Tibial artery (tissue), 4 donors: Measurements from ENCODE around the gene MYRFL.

Source experiments
- DNase-seq, 2 donors: peaks; one replicate each; pipeline ENCODE4 v3.0.0-alpha.2; 2019
- H3K27ac ChIP-seq, 2 donors: fragments of 200-600 bp; sonication (generic) in 1 of 2; 1 replicate in 1 of 2; 2 replicates in 1 of 2; pipeline ENCODE4 v1.5.1; 2018 to 2019; ENCODE audit warnings: mild to moderate bottlenecking in 1 of 2
- H3K27me3 ChIP-seq, 2 donors: fragments of 200-600 bp; sonication (generic) in 1 of 2; one replicate each; pipeline versions ENCODE4 v1.5.1 to v1.6.0; 2016 to 2019
- H3K36me3 ChIP-seq, 3 donors: fragments of 200-600 bp; sonication (generic) in 2 of 3; one replicate each; pipeline ENCODE4 v1.5.1; 2016 to 2019; ENCODE audit warnings: mild to moderate bottlenecking in 2 of 3
- H3K4me1 ChIP-seq, 4 donors: fragments of 200-600 bp; sonication (generic) in 2 of 4; 1 replicate in 3 of 4; 2 replicates in 1 of 4; pipeline ENCODE4 v1.5.1; 2016 to 2019
- H3K4me3 ChIP-seq, 2 donors: fragments of 200-600 bp; sonication (generic) in 1 of 2; 1 replicate in 1 of 2; 2 replicates in 1 of 2; pipeline ENCODE4 v1.5.1; 2018 to 2019; ENCODE audit warnings: mild to moderate bottlenecking in 2 of 2
- H3K9me3 ChIP-seq, 3 donors: fragments of 200-600 bp; sonication (generic) in 1 of 3; one replicate each; pipeline ENCODE4 v1.5.1; 2016 to 2019
- CTCF ChIP-seq, 2 experiments: fragments of 200-600 bp in 1 of 2; fragments of 450-650 bp in 1 of 2; IDR thresholded peaks; one replicate each; pipeline ENCODE4 v1.5.1; 2017 to 2019; ENCODE audit warnings: antibody characterized with exemption in 2 of 2, mild to moderate bottlenecking in 1 of 2, moderate library complexity in 1 of 2
- intact Hi-C: fragments of 100-400 bp; cut with DNase I; formaldehyde crosslinking; loops from one replicate; pipeline ENCODE4 v1.15.0; 2023; ENCODE audit warnings: low total_unique reads

MYRFL gene

DNA sequence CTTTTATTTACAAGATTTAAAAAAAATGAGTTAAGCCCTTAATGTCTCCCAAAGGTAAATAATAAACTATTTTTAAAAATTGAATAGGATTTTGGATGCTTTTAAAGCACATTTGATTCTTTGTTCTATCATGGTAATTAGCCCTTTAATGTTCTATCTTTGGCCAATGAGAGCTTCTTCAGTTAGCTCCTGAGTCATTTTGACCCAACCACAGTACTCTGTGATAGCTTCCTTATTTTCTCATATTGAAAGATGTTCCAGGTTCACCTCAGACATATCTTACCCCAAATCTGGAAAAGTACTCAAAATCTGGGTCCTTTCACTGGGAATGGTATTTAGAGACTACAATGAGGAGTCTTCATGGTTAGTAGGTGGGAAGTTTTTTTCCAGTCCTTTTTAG is 98.0 kb downstream of the MYRFL start:
- Histone ChIP-seq H3K9me3 (no peaks in the 10 kb centered on the region), H3K27ac (no peak overlapping the region), H3K27me3 (no peaks in the 10 kb centered on the region), H3K4me1 (no peaks in the 10 kb centered on the region), H3K36me3 (no peaks in the 10 kb centered on the region), H3K4me3 (no peak overlapping the region)
- intact Hi-C loops: no loop called here
- DNase-seq: no peak
- TF ChIP-seq CTCF (IDR thresholded peaks at IDR 0.05): no peak

DNA sequence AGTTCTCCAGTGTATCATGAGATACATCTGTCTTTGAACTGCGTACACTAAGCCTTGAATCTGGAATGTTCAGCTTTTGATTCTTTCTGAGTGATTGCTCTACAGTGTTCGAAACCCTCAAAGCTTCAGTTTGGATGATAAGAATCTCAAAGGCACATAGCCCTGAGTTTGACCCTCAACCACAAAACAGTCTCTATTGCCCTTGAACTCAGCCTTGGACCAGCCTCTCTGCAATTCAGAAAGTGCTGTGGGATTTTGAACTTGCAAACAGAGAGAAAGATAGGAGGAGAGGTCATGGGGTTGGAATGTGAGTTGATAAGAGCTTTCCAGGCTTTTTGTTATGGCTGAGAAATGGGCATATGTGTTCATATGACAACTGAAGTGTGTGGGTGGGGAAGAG is 100.3 kb downstream of the MYRFL start:
- Histone ChIP-seq H3K4me3 (no peak overlapping the region), H3K27ac (no peak overlapping the region), H3K27me3 (no peaks in the 10 kb centered on the region), H3K9me3 (no peaks in the 10 kb centered on the region), H3K36me3 (no peaks in the 10 kb centered on the region), H3K4me1 (no peaks in the 10 kb centered on the region)
- no peak for TF ChIP-seq CTCF (IDR thresholded peaks at IDR 0.05)
- no peak for DNase-seq
- intact Hi-C loops: no loop called here

DNA sequence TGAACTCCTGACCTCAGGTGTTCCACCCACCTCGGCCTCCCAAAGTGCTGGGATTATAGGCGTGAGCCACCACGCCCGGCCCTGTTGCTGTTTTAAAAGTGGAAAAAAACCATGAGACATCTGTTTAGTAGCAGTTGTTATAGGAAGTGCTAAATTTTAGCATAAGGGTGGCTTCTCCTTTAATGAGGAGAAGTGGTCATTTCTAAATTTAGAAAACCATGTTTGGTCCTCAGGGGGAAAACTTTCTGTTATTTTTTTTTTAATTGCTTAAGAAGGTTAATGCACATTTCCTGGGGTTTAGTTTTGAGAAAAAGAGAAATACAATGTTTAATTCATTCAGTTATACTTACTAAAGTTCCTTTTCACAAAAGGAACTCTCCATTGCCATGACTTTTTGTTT is 102.1 kb downstream of the MYRFL start:
- H3K27me3 ChIP-seq: no peaks in the 10 kb centered on the region
- no peak overlapping the region for H3K4me3 ChIP-seq
- intact Hi-C loops: no loop called here
- no peak for DNase-seq
- no peak overlapping the region for H3K27ac ChIP-seq
- H3K36me3 ChIP-seq: no peaks in the 10 kb centered on the region
- TF ChIP-seq CTCF (IDR thresholded peaks at IDR 0.05): no peak
- no peaks in the 10 kb centered on the region for H3K9me3 ChIP-seq
- no peaks in the 10 kb centered on the region for H3K4me1 ChIP-seq

GRCh38 chr12:69929125-69929524 is 104.1 kb downstream of the MYRFL start:
- intact Hi-C loops: no loop called here
- Histone ChIP-seq H3K36me3 (no peaks in the 10 kb centered on the region), H3K27me3 (no peaks in the 10 kb centered on the region), H3K9me3 (no peaks in the 10 kb centered on the region), H3K4me1 (no peaks in the 10 kb centered on the region), H3K4me3 (no peak overlapping the region), H3K27ac (no peak overlapping the region)
- DNase-seq: no peak
- no peak for TF ChIP-seq CTCF (IDR thresholded peaks at IDR 0.05)

DNA sequence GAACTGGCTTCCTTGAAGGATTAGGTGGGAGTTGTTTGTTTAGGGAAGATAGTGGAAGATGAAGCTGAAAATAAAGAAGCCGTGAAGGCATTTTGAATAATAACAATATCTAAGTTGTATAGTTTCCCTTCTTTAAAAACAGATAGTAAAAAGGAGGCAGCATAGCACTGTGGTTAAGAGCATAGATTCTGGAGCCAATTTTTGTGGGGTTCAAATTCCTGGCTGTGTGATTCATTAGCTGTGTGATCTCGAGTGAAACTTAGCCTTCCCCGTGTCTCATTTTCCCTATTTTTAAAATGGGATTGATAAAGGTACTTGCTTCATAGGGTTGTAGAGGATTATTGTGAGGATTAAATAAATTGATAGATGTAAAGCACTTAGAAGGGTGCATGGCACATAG is 104.5 kb downstream of the MYRFL start:
- intact Hi-C loops: no loop called here
- no peak for TF ChIP-seq CTCF (IDR thresholded peaks at IDR 0.05)
- H3K9me3 ChIP-seq: no peaks in the 10 kb centered on the region
- H3K4me3 ChIP-seq: no peak overlapping the region
- DNase-seq: no peak
- no peaks in the 10 kb centered on the region for H3K27me3 ChIP-seq
- H3K36me3 ChIP-seq: no peaks in the 10 kb centered on the region
- H3K27ac ChIP-seq: no peak overlapping the region
- H3K4me1 ChIP-seq: no peaks in the 10 kb centered on the region

GRCh38 chr12:69931569-69931968 is 106.5 kb downstream of the MYRFL start:
- no peak overlapping the region for H3K27ac ChIP-seq
- no peak overlapping the region for H3K4me3 ChIP-seq
- intact Hi-C loops: no loop called here
- H3K9me3 ChIP-seq: no peaks in the 10 kb centered on the region
- H3K27me3 ChIP-seq: no peaks in the 10 kb centered on the region
- H3K36me3 ChIP-seq: no peaks in the 10 kb centered on the region
- no peak for TF ChIP-seq CTCF (IDR thresholded peaks at IDR 0.05)
- peaks cover 0 to 6% (median 0%) of the 10 kb centered on the region in 4 donors for H3K4me1 ChIP-seq
- DNase-seq: no peak
